Activated CD4-positive, alpha-beta T cell treated with anti-CD3 and anti-CD28 coated beads for 48 hours (primary cell): Measurements from ENCODE around the gene RXRA.

Source experiments
- DNase-seq: peaks from one replicate; pipeline ENCODE4 v3.0.0-alpha.2; 2020

The RXRA gene

DNA sequence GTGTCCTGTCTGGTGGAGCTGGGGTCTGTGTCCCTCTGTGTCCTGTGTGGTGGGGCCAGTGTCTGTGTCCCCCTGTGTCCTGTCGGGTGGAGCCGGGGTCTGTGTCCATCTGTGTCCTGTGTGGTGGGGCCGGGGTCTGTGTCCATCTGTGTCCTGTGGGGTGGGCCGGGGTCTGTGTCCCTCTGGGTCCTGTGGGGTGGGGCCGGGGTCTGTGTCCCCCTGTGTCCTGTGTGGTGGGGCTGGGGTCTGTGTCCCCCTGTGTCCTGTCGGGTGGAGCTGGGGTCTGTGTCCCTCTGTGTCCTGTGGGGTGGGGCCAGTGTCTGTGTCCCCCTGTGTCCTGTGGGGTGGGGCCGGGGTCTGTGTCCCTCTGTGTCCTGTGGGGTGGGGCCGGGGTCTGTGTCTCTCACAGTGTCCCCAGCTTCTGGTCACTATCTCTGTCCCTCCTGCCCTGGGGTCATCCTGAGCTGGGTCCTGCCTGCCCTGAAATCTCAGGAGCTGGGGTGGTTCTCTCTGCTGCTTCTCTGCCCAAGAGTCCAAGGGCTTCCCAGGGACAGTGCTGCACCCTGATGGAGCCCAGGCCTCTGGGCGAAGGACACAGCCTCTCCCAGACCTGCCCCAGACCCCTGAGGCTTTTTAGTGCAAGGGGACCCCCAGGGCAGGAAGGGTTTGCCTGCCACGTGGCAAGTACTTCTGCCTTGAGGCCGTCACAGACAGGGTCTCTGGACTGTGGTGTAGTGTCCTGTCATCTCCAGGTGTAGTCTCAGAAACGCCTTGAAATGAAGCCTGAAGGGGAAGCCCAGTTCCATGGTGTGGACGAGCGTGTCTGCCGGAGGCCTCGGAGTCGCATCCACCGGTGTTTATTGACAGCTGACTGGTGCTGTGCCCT, 131.3 kb downstream of the RXRA start:
- DNase-seq = no peak

- no peak for DNase-seq
These were observed 132.2 kb downstream of the RXRA start for GRCh38 chr9:134458207-134459108.

DNA sequence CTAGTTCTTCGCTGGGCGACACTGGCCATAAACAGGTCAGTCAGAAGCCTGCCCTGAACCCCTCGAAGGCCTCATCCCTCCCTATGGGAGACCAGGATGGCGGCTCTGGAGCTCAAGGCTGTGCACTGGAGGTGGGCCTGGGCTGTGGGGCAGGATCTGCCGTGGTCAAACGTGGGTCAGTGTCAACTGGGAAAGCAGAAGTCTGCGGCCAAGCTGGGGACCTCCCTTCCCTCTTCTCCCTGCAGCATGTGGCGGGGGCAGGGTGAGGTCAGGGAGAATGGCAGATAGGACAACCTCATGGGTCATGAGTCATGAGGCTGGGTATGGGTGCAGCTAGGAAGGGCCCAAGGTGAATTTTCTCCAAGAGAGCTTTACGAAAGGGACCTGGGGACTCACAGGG, 132.9 kb downstream of the RXRA start:
- DNase-seq = no peak

- DNase-seq = no peak
These were observed 133.3 kb downstream of the RXRA start for GRCh38 chr9:134459573-134459972.

DNA sequence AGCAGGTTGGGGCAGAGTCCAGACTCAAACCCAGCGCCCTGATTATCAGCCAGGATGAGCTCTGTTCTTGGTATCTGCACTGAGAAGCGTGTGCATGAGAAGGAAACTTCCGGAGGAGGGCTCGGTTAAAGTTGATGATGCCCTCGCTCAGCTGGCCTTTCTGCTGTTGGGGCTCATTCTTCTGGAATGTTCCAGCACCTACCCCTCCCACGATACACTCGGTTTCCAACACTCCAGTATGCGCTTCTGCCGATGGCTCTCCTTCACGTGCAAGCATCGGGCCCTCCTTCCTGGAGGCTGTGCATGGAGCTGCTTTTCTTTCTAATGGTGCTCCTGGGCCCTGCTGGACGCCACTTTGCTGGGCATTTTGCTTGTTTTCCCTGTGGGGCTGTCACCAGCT, 134.0 kb downstream of the RXRA start:
- DNase-seq = no peak

- no peak for DNase-seq
These were observed 134.6 kb downstream of the RXRA start for GRCh38 chr9:134460896-134461295.

GRCh38 chr9:134461426-134461982, 135.2 kb downstream of the RXRA start:
- DNase-seq = no peak

DNA sequence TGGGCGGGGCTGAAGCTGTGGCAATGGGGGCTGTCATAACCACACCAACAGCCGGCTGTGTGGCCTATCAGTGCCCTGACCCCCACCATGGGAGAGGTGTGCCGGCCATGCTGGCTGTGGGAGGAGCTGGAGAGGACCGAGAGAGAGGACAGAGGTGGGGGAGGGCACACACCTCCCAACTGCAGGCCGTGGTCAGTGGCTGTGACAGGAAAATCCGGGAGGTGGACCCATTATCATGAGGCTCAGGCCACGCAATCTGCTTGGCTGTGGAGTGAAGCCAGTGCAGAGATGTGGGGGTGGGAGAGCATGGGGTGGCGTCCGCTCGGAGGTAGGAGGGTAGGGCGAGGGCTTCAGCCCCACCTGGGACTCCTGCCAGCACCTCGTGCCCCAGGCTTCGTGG, 136.1 kb downstream of the RXRA start:
- no peak for DNase-seq

DNA sequence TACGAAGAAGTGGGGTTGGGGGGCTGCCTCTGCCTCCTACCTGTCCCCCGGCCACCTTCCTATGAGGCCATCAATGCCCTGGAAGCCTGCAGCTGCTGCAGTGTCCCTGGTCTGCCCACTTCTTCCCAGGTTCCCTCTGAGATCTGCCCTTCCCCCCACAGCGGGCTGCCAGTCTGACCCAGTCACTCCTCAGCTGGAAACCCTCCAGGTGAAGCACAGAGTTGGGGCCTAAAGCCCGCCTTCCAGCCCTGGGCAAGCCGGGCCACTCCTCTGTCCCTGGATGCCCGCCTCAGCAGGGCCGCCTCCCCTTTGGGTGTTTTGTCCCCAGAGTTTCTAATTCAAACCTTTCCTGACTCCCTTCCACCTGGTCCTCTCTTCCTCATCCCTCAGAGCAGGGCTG, 137.0 kb downstream of the RXRA start:
- DNase-seq = no peak

DNA sequence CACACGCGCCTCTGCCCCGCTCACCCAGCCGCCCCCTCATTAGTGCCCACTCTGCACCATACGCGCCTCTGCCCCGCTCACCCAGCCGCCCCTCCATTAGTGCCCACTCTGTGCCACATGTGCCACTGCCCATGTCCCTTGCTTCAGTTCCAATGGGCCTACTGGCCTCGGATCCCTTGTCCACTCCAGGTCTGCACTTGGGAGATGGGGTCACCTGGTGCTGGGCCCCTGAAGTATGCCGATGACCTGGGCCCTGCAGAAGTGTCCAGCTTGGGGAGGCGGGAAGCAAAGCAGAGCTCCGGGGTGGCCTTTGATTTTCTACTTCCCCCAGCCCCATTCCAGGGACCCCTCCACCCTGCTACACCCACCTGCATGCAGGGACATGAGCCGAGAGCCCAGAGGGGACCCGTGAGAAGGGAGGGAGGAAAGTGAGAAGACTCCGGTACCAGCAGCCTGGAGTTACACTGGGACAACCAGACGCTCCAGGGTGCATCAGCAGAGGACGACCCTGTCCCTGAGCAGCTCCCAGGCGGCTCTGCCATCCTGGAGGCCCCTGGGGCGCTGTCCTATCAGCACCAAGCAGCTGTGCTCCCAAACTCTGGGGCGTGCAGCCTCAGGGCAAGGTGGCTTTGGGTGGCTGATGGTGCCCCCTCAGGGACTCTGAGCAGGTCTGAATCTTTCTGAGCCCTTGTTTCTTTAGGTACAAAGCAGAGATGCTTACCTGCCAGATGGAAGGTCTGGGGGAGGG, 140.8 kb downstream of the RXRA start:
- DNase-seq = no peak

DNA sequence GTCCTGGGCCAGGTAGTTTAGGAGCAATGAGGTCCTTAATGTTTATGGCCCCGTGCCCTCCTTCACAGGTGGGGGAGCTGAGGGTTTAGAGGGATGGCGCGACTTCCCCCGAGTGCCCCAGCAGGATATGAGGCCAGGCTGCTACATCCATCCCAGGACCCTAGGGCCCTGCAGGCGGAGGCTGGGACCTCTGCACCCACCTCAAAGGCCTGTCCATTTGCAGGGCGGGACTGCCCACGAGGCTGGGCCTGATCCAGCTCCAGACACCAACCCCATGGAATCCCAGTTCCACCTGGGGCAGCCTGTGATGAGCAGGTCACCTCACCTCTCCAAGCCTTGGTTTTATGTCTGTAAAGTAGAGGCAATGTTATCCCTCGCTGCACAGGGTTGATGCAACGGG, 142.1 kb downstream of the RXRA start:
- DNase-seq = no peak

DNA sequence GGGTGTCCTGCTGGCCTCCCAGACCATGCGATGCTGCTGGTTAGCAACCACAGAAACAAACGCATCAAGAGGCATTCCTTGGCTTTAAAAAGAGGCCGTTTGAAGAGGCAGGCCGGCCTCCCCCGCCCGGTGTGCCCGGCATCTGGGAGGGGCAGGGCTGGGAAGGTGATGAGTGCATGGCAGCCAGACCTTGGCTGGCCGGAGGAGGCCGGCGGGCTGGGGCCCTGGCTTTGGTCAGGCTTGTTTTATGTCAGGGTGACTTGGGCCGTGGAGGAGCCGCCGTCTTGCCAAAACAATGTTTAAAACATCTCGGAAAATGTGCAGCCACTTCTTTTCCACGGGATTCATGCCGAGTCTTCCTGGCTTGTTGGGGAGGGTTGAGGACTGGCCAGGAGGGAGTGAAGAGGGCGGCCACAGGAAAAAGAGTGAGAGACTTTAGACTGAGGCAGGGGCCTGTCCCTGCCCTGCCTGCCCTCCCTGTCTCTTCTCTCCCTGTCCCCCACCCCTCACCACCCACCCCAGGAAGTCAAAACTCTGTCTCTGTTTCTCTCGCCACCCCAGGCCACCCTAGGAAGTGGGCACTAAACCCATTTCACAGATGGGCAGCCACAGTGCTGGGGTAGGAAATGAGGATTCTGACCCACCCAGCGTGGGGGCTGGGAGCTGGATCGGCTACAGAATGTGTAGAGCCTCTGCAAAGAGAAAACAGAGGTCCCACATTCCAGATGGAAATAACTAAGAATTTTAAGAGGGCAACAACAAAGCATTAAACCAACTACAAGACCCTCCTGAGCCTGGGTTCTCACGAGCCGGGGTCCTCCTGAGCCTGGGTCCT, 143.0 kb downstream of the RXRA start:
- DNase-seq = no peak

DNA sequence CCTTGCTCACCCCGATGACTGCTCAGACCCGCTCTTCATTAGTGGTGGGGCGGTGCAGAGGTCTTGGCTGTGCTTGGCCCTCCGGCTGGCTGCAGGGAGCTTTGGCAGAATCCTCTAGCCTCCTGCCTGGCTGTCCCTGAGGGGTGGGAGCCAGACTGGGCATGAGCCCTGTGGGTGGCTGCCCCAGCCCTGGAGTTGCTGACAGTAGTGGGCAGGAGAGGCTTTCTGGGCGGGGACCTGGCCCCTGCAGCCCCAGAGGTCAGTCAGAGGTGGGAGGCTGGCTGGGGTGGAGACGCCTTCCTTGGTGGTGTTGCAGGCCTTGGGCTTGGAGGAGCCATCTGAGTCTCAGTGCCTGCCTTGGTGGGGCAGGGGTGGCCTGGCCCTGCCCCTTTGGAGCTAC, 146.0 kb downstream of the RXRA start:
- DNase-seq = no peak

DNA sequence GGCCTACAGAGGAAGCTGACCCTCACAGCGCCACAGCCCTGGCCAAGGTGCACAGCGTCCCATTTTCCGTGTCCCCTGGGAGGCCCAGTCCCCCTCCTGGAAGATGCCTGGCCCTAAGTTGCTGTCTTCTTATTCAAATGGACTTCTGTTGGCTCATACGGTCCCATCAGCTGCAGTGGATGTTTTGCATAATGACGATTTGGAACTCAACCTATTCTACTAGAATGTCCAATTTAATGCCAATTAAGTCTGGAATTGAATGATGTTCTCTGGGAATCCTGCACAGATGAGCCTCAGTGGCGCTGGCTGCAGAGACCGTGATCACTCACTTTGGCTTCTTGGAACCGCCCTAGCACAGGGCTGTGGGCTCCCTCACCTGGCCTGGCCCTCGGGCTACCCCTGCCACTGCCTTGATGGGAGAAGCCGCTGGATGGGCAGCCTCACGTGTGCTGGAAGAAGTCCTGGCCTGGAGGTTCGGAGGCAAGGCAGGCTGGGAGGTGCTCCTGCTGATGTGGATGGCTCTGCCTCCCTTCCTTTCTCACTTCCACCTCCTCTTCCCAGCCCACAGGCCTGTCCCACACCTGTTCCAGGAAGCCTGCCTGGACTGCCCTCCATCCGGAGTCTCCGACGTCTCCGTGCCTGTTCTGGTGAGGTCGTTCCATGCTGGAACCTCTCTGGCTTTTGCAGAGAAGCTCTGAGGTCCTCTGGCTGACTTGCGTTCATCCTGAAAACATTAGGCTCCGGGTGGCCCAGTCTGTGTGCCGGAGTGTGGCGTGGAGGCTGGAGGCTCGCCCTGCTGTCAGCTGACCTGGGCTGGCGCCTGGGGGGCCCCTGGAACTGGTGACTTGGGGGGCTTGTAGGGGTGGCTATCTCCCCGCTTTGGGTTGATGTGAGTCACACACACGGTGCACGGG, 147.1 kb downstream of the RXRA start:
- DNase-seq = no peak

DNA sequence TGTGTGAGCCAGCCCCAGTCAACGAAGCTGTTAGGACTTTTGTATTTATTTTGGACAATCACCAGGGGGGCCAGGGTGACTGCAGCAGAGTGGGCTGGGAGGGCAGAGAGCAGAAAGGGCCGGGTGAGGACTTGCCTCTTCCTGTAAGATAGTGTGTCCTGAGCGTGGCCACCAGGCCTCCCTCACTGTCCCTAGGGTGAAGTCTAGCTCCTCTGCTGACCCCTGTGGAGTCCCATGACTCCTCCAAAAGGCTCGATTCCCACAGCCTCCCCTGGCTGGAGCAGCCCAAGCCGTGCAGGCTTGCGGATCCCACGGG, 147.8 kb downstream of the RXRA start:
- no peak for DNase-seq

DNA sequence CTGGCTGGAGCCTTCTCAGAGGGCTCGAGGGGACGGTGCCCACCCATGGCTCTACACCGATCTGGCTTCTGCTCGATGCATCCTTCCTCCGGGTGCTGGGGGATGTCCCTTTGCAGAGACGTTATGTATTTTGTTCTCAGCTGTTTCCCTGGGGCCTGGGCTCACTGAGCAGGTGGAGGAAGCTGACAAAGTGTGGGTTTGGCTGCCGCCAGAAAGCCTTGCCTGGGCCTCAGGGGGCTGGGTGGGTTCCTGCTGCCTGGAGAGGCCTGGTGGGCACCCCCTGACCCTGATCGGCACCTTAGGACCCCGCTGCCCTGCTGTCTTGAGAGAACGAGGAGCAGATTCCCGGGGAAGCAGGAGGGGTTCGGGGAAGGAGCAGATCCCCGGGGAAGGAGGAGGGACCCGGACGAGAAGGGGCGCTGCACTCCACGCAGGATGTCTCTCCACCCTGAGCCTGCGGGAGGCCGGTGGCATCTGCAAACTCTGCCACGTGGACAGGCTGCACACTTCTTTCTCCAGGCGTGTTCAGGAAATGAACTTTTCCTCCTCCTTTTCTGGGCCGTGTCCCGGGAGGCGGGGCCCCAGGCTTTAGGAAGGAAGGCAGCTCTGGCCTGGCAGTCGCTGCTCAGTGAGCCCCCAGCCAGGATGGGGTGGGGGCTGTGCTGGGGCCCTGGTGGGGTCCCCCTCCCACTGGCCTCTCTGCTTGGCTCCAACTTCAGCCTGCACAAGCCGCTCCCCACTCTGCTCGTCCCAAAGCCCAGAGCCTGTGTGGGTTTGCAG, 148.9 kb downstream of the RXRA start:
- DNase-seq = peak; percentile 42

GRCh38 chr9:134476272-134476941, 150.2 kb downstream of the RXRA start:
- DNase-seq = no peak

- DNase-seq = no peak
These were observed 150.7 kb downstream of the RXRA start for GRCh38 chr9:134476942-134477335.

DNA sequence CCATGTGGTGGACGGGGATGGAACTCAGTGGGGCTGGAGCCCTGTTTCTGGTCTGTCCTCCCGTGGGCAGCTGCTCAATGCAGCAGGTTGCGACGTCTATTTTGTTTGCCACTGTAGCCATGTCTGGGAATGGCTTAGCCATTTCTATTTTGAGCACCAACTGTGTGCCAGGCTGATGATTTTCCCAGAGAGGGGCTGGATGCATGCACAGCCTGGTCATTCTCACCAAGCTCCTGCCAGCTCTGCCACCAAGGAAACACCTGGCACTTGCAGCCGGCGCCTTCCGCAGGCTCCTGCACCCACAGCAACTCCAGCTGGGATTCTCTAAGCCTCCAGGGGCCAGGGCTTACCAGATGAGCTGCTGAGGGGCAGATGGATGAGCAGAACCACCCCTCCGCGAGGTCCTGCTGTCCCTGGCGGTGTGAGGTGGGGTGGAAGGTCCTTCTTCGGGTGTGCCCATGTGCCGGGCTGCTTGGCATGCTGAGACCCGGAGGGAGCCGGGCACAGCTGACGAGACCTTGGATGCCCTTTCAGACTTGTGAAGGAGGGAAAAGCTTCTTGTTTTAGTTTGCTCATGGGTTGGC, 151.2 kb downstream of the RXRA start:
- no peak for DNase-seq
